Measurements from ENCODE around the gene EHMT1. TPM values are rescaled to one million over a fixed set of nuclear protein-coding genes. Genes with fewer than 3 reads are reported as not detected.
"Not testable (repeated sequence)": the region's sequence is repeated elsewhere in the genome, so short reads cannot be mapped to it uniquely, and the experiment has no call there.

EHMT1 gene
- total and polyA plus RNA-seq, 2 donors: 37.3 to 56.9 TPM

DNA sequence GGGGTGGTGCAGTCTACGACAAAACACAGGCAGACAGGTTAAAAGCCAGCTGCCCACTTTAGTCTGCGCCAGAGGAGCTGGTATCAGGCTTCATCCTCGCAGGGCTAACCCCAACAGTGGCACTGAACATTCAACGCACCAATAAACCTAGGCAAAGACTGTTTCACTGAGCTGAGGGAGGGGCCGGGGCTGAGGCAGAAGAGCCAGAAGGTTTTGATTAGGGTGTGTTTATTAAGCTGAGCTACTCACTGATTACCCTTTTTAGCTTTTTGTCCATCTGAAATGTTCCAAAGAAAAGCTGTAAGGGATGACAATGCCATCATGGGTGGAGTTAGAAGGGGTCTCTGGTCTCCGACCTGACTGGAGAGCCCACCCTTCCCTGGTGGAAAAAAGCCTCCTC is 29.9 kb upstream of the EHMT1 start:
- peaks cover 0 to 2% of the 10 kb centered on the region in 2 donors for H3K27me3 ChIP-seq (ENCODE audit: control insufficient read depth in 2 of 2, insufficient read depth in 1 of 2, low read length in 1 of 2)
- no peak overlapping the region for H3K27ac ChIP-seq (ENCODE audit: low read depth in 1 of 2, low read length in 1 of 2)

GRCh38 chr9:137589441-137590122 is 29.2 kb upstream of the EHMT1 start:
- Histone ChIP-seq H3K36me3 (ENCODE audit: control insufficient read depth in 2 of 2, insufficient read depth in 2 of 2, low read length in 1 of 2) (peaks cover 16 to 31% of the 10 kb centered on the region in 2 donors), H3K4me1 (ENCODE audit: control insufficient read depth in 2 of 2, insufficient read depth in 2 of 2, low read length in 2 of 2) (peaks cover 9 to 27% of the 10 kb centered on the region in 2 donors), H3K9me3 (ENCODE audit: control insufficient read depth in 2 of 2, insufficient read depth in 1 of 2, low read length in 1 of 2) (no peaks in the 10 kb centered on the region), H3K4me3 (ENCODE audit: low read length in 2 of 2) (peak overlapping the region; percentile 51 to 78), H3K27ac (ENCODE audit: low read depth in 1 of 2, low read length in 1 of 2) (no peak overlapping the region), H3K27me3 (ENCODE audit: control insufficient read depth in 2 of 2, insufficient read depth in 1 of 2, low read length in 1 of 2) (peaks cover 0 to 2% of the 10 kb centered on the region in 2 donors)
- DNase-seq (ENCODE audit: low read depth in 6 of 9, low spot score in 9 of 9): peak in 1 of 9 donors; percentile 37
- 10% methylated on average over 57 of the region's 58 CpGs for WGBS

More for the DNA sequence above, 29.9 kb upstream of the EHMT1 start:
- peaks cover 9 to 27% of the 10 kb centered on the region in 2 donors for H3K4me1 ChIP-seq (ENCODE audit: control insufficient read depth in 2 of 2, insufficient read depth in 2 of 2, low read length in 2 of 2)
- DNase-seq (ENCODE audit: low read depth in 6 of 9, low spot score in 9 of 9): no peak
- no peak overlapping the region for H3K4me3 ChIP-seq (ENCODE audit: low read length in 2 of 2)
- 97% methylated on average over 6 of the region's 6 CpGs for WGBS
- H3K36me3 ChIP-seq (ENCODE audit: control insufficient read depth in 2 of 2, insufficient read depth in 2 of 2, low read length in 1 of 2): peaks cover 20 to 37% of the 10 kb centered on the region in 2 donors
- H3K9me3 ChIP-seq (ENCODE audit: control insufficient read depth in 2 of 2, insufficient read depth in 1 of 2, low read length in 1 of 2): no peaks in the 10 kb centered on the region

- peaks cover 9 to 27% of the 10 kb centered on the region in 2 donors for H3K4me1 ChIP-seq (ENCODE audit: control insufficient read depth in 2 of 2, insufficient read depth in 2 of 2, low read length in 2 of 2)
Observed at GRCh38 chr9:137590123-137590468, 28.7 kb upstream of the EHMT1 start.

GRCh38 chr9:137590469-137591383 is 28.1 kb upstream of the EHMT1 start, which contains the start of gene ZMYND19:
ZMYND19 (minus strand) TSS chr9:137590512; CDS start chr9:137590263, 249 bp downstream.
- Histone ChIP-seq H3K4me3 (ENCODE audit: low read length in 2 of 2) (peak within 1 kb of the TSS; percentile 66 to 78), H3K36me3 (ENCODE audit: control insufficient read depth in 2 of 2, insufficient read depth in 2 of 2, low read length in 1 of 2) (peaks cover 16 to 26% of the 10 kb centered on the region in 2 donors), H3K4me1 (ENCODE audit: control insufficient read depth in 2 of 2, insufficient read depth in 2 of 2, low read length in 2 of 2) (peaks cover 9 to 27% of the 10 kb centered on the region in 2 donors), H3K27ac (ENCODE audit: low read depth in 1 of 2, low read length in 1 of 2) (peak within 1 kb of the TSS in 1 of 2 donors; percentile 53), H3K27me3 (ENCODE audit: control insufficient read depth in 2 of 2, insufficient read depth in 1 of 2, low read length in 1 of 2) (peaks cover 0 to 2% of the 10 kb centered on the region in 2 donors), H3K9me3 (ENCODE audit: control insufficient read depth in 2 of 2, insufficient read depth in 1 of 2, low read length in 1 of 2) (no peaks in the 10 kb centered on the region)
- whole genome bisulfite sequencing: 1% methylated on average over 112 of the region's 113 CpGs
- DNase-seq (ENCODE audit: low read depth in 6 of 9, low spot score in 9 of 9): peak; percentile 47 to 93 (median 82)

More at GRCh38 chr9:137590123-137590468, 28.7 kb upstream of the EHMT1 start:
- under 1% methylated on average over 61 of the region's 61 CpGs for WGBS
- H3K36me3 ChIP-seq (ENCODE audit: control insufficient read depth in 2 of 2, insufficient read depth in 2 of 2, low read length in 1 of 2): peaks cover 16 to 29% of the 10 kb centered on the region in 2 donors
- H3K4me3 ChIP-seq (ENCODE audit: low read length in 2 of 2): peak overlapping the region in 1 of 2 donors; percentile 78
- H3K27me3 ChIP-seq (ENCODE audit: control insufficient read depth in 2 of 2, insufficient read depth in 1 of 2, low read length in 1 of 2): peaks cover 0 to 2% of the 10 kb centered on the region in 2 donors
- no peak for DNase-seq (ENCODE audit: low read depth in 6 of 9, low spot score in 9 of 9)
- no peaks in the 10 kb centered on the region for H3K9me3 ChIP-seq (ENCODE audit: control insufficient read depth in 2 of 2, insufficient read depth in 1 of 2, low read length in 1 of 2)
- no peak overlapping the region for H3K27ac ChIP-seq (ENCODE audit: low read depth in 1 of 2, low read length in 1 of 2)

DNA sequence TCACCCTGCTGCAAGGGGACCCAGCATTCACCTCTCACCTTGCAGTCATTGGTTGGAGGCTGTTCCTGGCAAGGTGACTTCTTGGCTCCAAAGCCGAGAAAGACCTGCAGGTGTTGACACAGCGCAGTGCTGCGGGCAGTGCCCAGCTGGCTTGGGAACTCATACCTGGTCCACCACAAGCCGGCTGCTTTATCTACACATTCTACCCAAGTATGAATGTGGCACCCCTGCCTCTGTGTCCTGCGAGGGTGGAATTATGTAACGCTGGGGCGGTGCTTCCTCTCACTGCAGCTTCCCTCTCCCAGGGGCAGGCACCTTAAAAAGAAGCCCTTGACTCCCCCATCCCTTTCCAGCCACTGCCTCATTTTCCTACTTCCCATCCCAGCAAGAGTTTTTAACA is 26.0 kb upstream of the EHMT1 start:
- Histone ChIP-seq H3K4me1 (ENCODE audit: control insufficient read depth in 2 of 2, insufficient read depth in 2 of 2, low read length in 2 of 2) (peaks cover 9 to 27% of the 10 kb centered on the region in 2 donors), H3K36me3 (ENCODE audit: control insufficient read depth in 2 of 2, insufficient read depth in 2 of 2, low read length in 1 of 2) (peaks cover 3 to 10% of the 10 kb centered on the region in 2 donors), H3K4me3 (ENCODE audit: low read length in 2 of 2) (no peak overlapping the region), H3K9me3 (ENCODE audit: control insufficient read depth in 2 of 2, insufficient read depth in 1 of 2, low read length in 1 of 2) (no peaks in the 10 kb centered on the region), H3K27ac (ENCODE audit: low read depth in 1 of 2, low read length in 1 of 2) (no peak overlapping the region), H3K27me3 (ENCODE audit: control insufficient read depth in 2 of 2, insufficient read depth in 1 of 2, low read length in 1 of 2) (peaks cover 0 to 2% of the 10 kb centered on the region in 2 donors)
- 92% methylated on average over 7 of the region's 7 CpGs for WGBS
- DNase-seq (ENCODE audit: low read depth in 6 of 9, low spot score in 9 of 9): no peak

- WGBS: 86% methylated on average over 12 of the region's 12 CpGs
- peaks cover 9 to 27% of the 10 kb centered on the region in 2 donors for H3K4me1 ChIP-seq (ENCODE audit: control insufficient read depth in 2 of 2, insufficient read depth in 2 of 2, low read length in 2 of 2)
- no peak overlapping the region for H3K27ac ChIP-seq (ENCODE audit: low read depth in 1 of 2, low read length in 1 of 2)
- no peak for DNase-seq (ENCODE audit: low read depth in 6 of 9, low spot score in 9 of 9)
- H3K27me3 ChIP-seq (ENCODE audit: control insufficient read depth in 2 of 2, insufficient read depth in 1 of 2, low read length in 1 of 2): peaks cover 0 to 2% of the 10 kb centered on the region in 2 donors
- peaks cover 3 to 5% of the 10 kb centered on the region in 2 donors for H3K36me3 ChIP-seq (ENCODE audit: control insufficient read depth in 2 of 2, insufficient read depth in 2 of 2, low read length in 1 of 2)
- no peaks in the 10 kb centered on the region for H3K9me3 ChIP-seq (ENCODE audit: control insufficient read depth in 2 of 2, insufficient read depth in 1 of 2, low read length in 1 of 2)
- no peak overlapping the region for H3K4me3 ChIP-seq (ENCODE audit: low read length in 2 of 2)
Observed at GRCh38 chr9:137593176-137593575, 25.6 kb upstream of the EHMT1 start.

- not testable (repeated sequence) for H3K4me1 ChIP-seq (ENCODE audit: control insufficient read depth in 2 of 2, insufficient read depth in 2 of 2, low read length in 2 of 2); DNase-seq (ENCODE audit: low read depth in 6 of 9, low spot score in 9 of 9); H3K27me3 ChIP-seq (ENCODE audit: control insufficient read depth in 2 of 2, insufficient read depth in 1 of 2, low read length in 1 of 2); H3K9me3 ChIP-seq (ENCODE audit: control insufficient read depth in 2 of 2, insufficient read depth in 1 of 2, low read length in 1 of 2); H3K4me3 ChIP-seq (ENCODE audit: low read length in 2 of 2); H3K27ac ChIP-seq (ENCODE audit: low read depth in 1 of 2, low read length in 1 of 2); H3K36me3 ChIP-seq (ENCODE audit: control insufficient read depth in 2 of 2, insufficient read depth in 2 of 2, low read length in 1 of 2)
- WGBS: 98% methylated on average over 7 of the region's 7 CpGs
Observed at GRCh38 chr9:137596577-137596976, 22.2 kb upstream of the EHMT1 start.

DNA sequence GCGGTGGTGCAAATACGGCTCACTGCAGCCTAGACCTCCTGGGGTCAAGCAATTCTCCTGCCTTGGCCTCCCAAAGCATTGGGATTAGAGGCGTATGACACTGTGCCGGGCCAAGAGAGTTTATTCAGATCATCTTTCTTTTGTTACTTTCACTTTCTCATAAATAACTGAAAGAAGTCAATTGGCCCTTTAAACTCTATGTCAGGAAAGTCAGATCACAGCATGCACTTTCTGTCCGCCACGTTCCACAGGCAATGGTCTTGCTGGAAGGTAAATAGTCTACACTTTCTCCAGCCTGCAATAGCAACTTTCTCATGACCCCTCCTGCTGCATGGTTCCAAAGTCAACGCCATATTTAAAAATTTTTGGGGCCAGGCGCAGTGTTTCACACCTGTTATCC is 19.9 kb upstream of the EHMT1 start:
- Histone ChIP-seq H3K36me3 (ENCODE audit: control insufficient read depth in 2 of 2, insufficient read depth in 2 of 2, low read length in 1 of 2) (no peaks in the 10 kb centered on the region), H3K27ac (ENCODE audit: low read depth in 1 of 2, low read length in 1 of 2) (no peak overlapping the region), H3K27me3 (ENCODE audit: control insufficient read depth in 2 of 2, insufficient read depth in 1 of 2, low read length in 1 of 2) (peaks cover 0 to 2% of the 10 kb centered on the region in 2 donors), H3K4me3 (ENCODE audit: low read length in 2 of 2) (no peak overlapping the region), H3K9me3 (ENCODE audit: control insufficient read depth in 2 of 2, insufficient read depth in 1 of 2, low read length in 1 of 2) (no peaks in the 10 kb centered on the region), H3K4me1 (ENCODE audit: control insufficient read depth in 2 of 2, insufficient read depth in 2 of 2, low read length in 2 of 2) (peaks cover 0 to 5% of the 10 kb centered on the region in 2 donors)
- WGBS: 94% methylated on average over 8 of the region's 8 CpGs
- DNase-seq (ENCODE audit: low read depth in 6 of 9, low spot score in 9 of 9): no peak

DNA sequence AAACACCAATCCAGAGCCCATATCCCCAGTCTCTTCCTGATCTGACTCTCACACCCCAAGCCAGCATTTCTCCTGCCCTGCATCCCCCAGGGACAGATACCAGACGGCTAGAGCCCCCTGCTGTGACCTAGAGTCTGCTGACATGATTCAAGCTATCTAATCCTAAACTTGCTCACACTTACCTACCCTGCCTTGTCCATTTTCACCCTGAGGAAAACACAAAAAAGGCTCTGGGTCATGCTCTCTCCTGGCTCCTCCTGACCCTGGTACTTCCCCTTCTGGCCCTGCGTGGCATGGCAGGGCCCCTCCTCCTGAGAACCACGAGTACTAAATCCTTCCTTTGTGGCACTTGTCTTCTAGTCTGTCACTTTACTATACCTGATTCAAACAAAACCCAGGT is 16.1 kb upstream of the EHMT1 start:
- no peak for DNase-seq (ENCODE audit: low read depth in 6 of 9, low spot score in 9 of 9)
- H3K9me3 ChIP-seq (ENCODE audit: control insufficient read depth in 2 of 2, insufficient read depth in 1 of 2, low read length in 1 of 2): peaks cover 0 to 1% of the 10 kb centered on the region in 2 donors
- H3K27me3 ChIP-seq (ENCODE audit: control insufficient read depth in 2 of 2, insufficient read depth in 1 of 2, low read length in 1 of 2): peaks cover 0 to 18% of the 10 kb centered on the region in 2 donors
- peaks cover 11 to 27% of the 10 kb centered on the region in 2 donors for H3K4me1 ChIP-seq (ENCODE audit: control insufficient read depth in 2 of 2, insufficient read depth in 2 of 2, low read length in 2 of 2)
- no peak overlapping the region for H3K27ac ChIP-seq (ENCODE audit: low read depth in 1 of 2, low read length in 1 of 2)
- 17% methylated on average over 3 of the region's 3 CpGs for WGBS
- no peak overlapping the region for H3K4me3 ChIP-seq (ENCODE audit: low read length in 2 of 2)
- no peaks in the 10 kb centered on the region for H3K36me3 ChIP-seq (ENCODE audit: control insufficient read depth in 2 of 2, insufficient read depth in 2 of 2, low read length in 1 of 2)
